Hepatocyte (in vitro differentiated cells): ENCODE measurements around the gene MEF2A.

Experiments used
- CTCF ChIP-seq: fragments of 200-600 bp; sonication (generic); IDR thresholded peaks from 2 replicates; pipeline ENCODE4 v1.5.1; 2016; ENCODE audit warnings: antibody characterized with exemption, mild to moderate bottlenecking; ENCODE audit not compliant: poor library complexity
- EZH2 ChIP-seq: fragments of 200-600 bp; sonication (generic); IDR thresholded peaks from 2 replicates; pipeline ENCODE4 v1.6.1; 2016; ENCODE audit warnings: antibody characterized with exemption, mild to moderate bottlenecking, borderline replicate concordance
- EZH2phosphoT487 ChIP-seq: fragments of 200-600 bp; sonication (generic); IDR thresholded peaks from one replicate; pipeline ENCODE4 v1.6.1; 2018; ENCODE audit warnings: antibody characterized with exemption, mild to moderate bottlenecking, low read depth, moderate library complexity; ENCODE audit not compliant: unreplicated experiment, severe bottlenecking

GRCh38 chr15:99538261-99538660 is 27.5 kb upstream of the MEF2A start:
- TF ChIP-seq CTCF = no peak
- TF ChIP-seq EZH2 = no peak
- no peak for TF ChIP-seq EZH2phosphoT487
